ENCODE data around the gene ADGRG6. TPM values are rescaled to one million over a fixed set of nuclear protein-coding genes. Genes with fewer than 3 reads are reported as not detected.

ADGRG6 gene
- total and polyA plus RNA-seq, 10 of the 15 experiments (the other 5 are each of a cell fraction or from before 2014, with no cell fraction given) = 0.01 to 0.24 (median 0.13) TPM; not detected in 7

GRCh38 chr6:142374965-142375733, 73.3 kb downstream of the ADGRG6 start:
- no TSS peak for BruUV-seq (replicated peaks)
- no peak overlapping the region for H3K9ac ChIP-seq (ENCODE audit: control insufficient read depth, insufficient read depth, low read length)
- ChIA-PET CTCF (interaction anchor here (1.0 kb wide), 1 partner anchor 228 kb away, joined by 3 read pairs; the partner anchor contains the start of genes NMBR and VTA1), RAD21 (ENCODE audit: unreplicated experiment) (no interaction called here), POLR2A (no interaction called here), SMC1A (ENCODE audit: uncharacterized antibody, unreplicated experiment) (no interaction called here)
- no peak overlapping the region for H3K27ac ChIP-seq (ENCODE audit: control insufficient read depth, insufficient read depth)
- no peak for FAIRE-seq
- TF ChIP-seq TCF12 (IDR thresholded peaks at IDR 0.05; ENCODE audit: low read depth, low read length) = no peak
- TF ChIP-seq POU2F2 (IDR thresholded peaks at IDR 0.05; ENCODE audit: borderline replicate concordance, low read depth, low read length) = no peak
- no peak for TF ChIP-seq ZBTB11 (CRISPR knock-in tag; IDR thresholded peaks at IDR 0.05)
- no peak for TF ChIP-seq YY1 (IDR thresholded peaks at IDR 0.05; ENCODE audit: low read depth, low read length)
- TF ChIP-seq POLR2AphosphoS2 (IDR thresholded peaks at IDR 0.05; ENCODE audit: low read depth, low read length) = no peak
- no peak for TF ChIP-seq CTCF (IDR thresholded peaks at IDR 0.05 in 2 of 3, conservative IDR thresholded peaks at IDR 0.05 in 1 of 3; ENCODE audit: control insufficient read depth in 2 of 3, extremely low read depth in 1 of 3, insufficient read depth in 1 of 3, low read depth in 3 of 3, low read length in 3 of 3)
- no peak for TF ChIP-seq TCF3 (IDR thresholded peaks at IDR 0.05; ENCODE audit: borderline replicate concordance, insufficient read depth, low read depth, low read length)
- no peak for TF ChIP-seq IRF3 (IDR thresholded peaks at IDR 0.05)
- TF ChIP-seq ZSCAN29 (IDR thresholded peaks at IDR 0.05) = no peak
- TF ChIP-seq NR2C2 (IDR thresholded peaks at IDR 0.05; ENCODE audit: borderline replicate concordance, control insufficient read depth, insufficient read length, low read depth) = no peak
- no peak for TF ChIP-seq CHD1 (IDR thresholded peaks at IDR 0.05; ENCODE audit: low read depth, low read length)
- no peak for TF ChIP-seq GABPA (IDR thresholded peaks at IDR 0.05; ENCODE audit: low read depth)
- no peak for TF ChIP-seq ZBED1 (IDR thresholded peaks at IDR 0.05; ENCODE audit: borderline replicate concordance)
- TF ChIP-seq ZNF384 (IDR thresholded peaks at IDR 0.05; ENCODE audit: borderline replicate concordance, low read depth, low read length) = no peak
- TF ChIP-seq MYB (IDR thresholded peaks at IDR 0.05; ENCODE audit: borderline replicate concordance, low read depth, low read length) = no peak
- no peak for TF ChIP-seq FOS (IDR thresholded peaks at IDR 0.05; ENCODE audit: borderline replicate concordance, extremely low read depth, insufficient read length)
- no peak for TF ChIP-seq ZNF24 (IDR thresholded peaks at IDR 0.05)
- H4K20me1 ChIP-seq (ENCODE audit: control insufficient read depth, insufficient read depth) = no peaks in the 10 kb centered on the region
- no peak overlapping the region for H3K4me2 ChIP-seq (ENCODE audit: control insufficient read depth, insufficient read depth)
- ATAC-seq = no peak
- H2AFZ ChIP-seq (ENCODE audit: control insufficient read depth, low read depth, low read length) = no peak overlapping the region
- in situ Hi-C loops (cut with MboI) (no loop called here), intact Hi-C loops (cut with micrococcal nuclease; ENCODE audit: unreplicated experiment) (no loop called here)
- no peaks in the 10 kb centered on the region for H3K4me1 ChIP-seq (ENCODE audit: control insufficient read depth, insufficient read depth, low read length)
- no peaks in the 10 kb centered on the region for H3K79me2 ChIP-seq (ENCODE audit: control insufficient read depth, insufficient read depth, low read length)
- H3K9me3 ChIP-seq (replicated peaks; ENCODE audit: control insufficient read depth, insufficient read depth, low read length) = no peaks in the 10 kb centered on the region
- WGBS (ENCODE audit: insufficient coverage, insufficient replicate concordance, low lambda C conversion rate, missing lambda C conversion rate) = 45% methylated on average over 4 of the region's 4 CpGs
- no peaks in the 10 kb centered on the region for H3K36me3 ChIP-seq (ENCODE audit: control insufficient read depth in 2 of 2, insufficient read depth in 2 of 2, low read length in 1 of 2)
- H3K27me3 ChIP-seq (replicated peaks in 1 of 2; ENCODE audit: control insufficient read depth in 2 of 2, insufficient read depth in 2 of 2, low read length in 1 of 2) = no peaks in the 10 kb centered on the region
- H3K4me3 ChIP-seq = no peak overlapping the region
- no peak for DNase-seq (ENCODE audit: low read depth, low spot score)
